WI38 (cell line): ENCODE data around the gene DST.

Source experiments
- H3K4me3 ChIP-seq: 2 replicates; pipeline ENCODE4 v1.5.1; 2011; ENCODE audit warnings: low read depth, mild to moderate bottlenecking, control low read depth, low read length
- CTCF ChIP-seq: IDR thresholded peaks from 2 replicates; pipeline ENCODE4 v1.5.1; 2012; ENCODE audit warnings: low read depth, mild to moderate bottlenecking, control low read depth, low read length

DST gene

GRCh38 chr6:56521976-56522375 lies 120.7 kb downstream of the DST start:
- TF ChIP-seq CTCF, result no peak
- no peak overlapping the region for H3K4me3 ChIP-seq

- no peak overlapping the region for H3K4me3 ChIP-seq
- no peak for TF ChIP-seq CTCF
Observed at GRCh38 chr6:56521454-56521853, 121.2 kb downstream of the DST start.

GRCh38 chr6:56520218-56520617 lies 122.5 kb downstream of the DST start:
- TF ChIP-seq CTCF, result no peak
- no peak overlapping the region for H3K4me3 ChIP-seq

GRCh38 chr6:56518995-56519767 lies 123.5 kb downstream of the DST start:
- no peak overlapping the region for H3K4me3 ChIP-seq
- no peak for TF ChIP-seq CTCF

- H3K4me3 ChIP-seq, result no peak overlapping the region
- no peak for TF ChIP-seq CTCF
Observed at GRCh38 chr6:56517155-56517745, 125.4 kb downstream of the DST start.

- TF ChIP-seq CTCF, result no peak
- H3K4me3 ChIP-seq, result no peak overlapping the region
Observed at GRCh38 chr6:56516003-56516402, 126.7 kb downstream of the DST start.
